Esophagus squamous epithelium (tissue), 5 donors: ENCODE data around the gene RAB40C. TPM values are rescaled to one million over a fixed set of nuclear protein-coding genes. Genes with fewer than 3 reads are reported as not detected.

Experiments
- DNase-seq: peaks from one replicate; lab custom pipeline; 2025; lab: John Stamatoyannopoulos, UW
- H3K27ac ChIP-seq, 4 donors: fragments of 200-600 bp; sonication (generic); one replicate each; pipeline ENCODE4 v1.5.1; 2016 to 2019; ENCODE audit warnings: mild to moderate bottlenecking in 1 of 4
- H3K27me3 ChIP-seq, 4 donors: fragments of 200-600 bp; sonication (generic); 1 replicate in 3 of 4; 2 replicates in 1 of 4; pipeline versions ENCODE4 v1.5.1 to v1.6.0; 2017 to 2021; ENCODE audit warnings: antibody characterized with exemption in 1 of 4
- H3K36me3 ChIP-seq, 3 donors: fragments of 200-600 bp; sonication (generic); one replicate each; pipeline ENCODE4 v1.5.1; 2016 to 2019
- H3K4me1 ChIP-seq, 3 donors: fragments of 200-600 bp; sonication (generic); one replicate each; pipeline ENCODE4 v1.5.1; 2017 to 2019
- H3K4me3 ChIP-seq, 4 donors: fragments of 200-600 bp; sonication (generic); 1 replicate in 3 of 4; 2 replicates in 1 of 4; pipeline ENCODE4 v1.5.1; 2016 to 2019; ENCODE audit warnings: mild to moderate bottlenecking in 2 of 4, moderate library complexity in 1 of 4
- H3K9me3 ChIP-seq, 3 donors: fragments of 200-600 bp; sonication (generic); one replicate each; pipeline ENCODE4 v1.5.1; 2016 to 2019
- POLR2A ChIP-seq, 4 donors: fragments of 450-650 bp; IDR thresholded peaks; one replicate each; pipeline ENCODE4 v1.6.1; 2017; ENCODE audit warnings: antibody characterized with exemption in 4 of 4, mild to moderate bottlenecking in 4 of 4, moderate library complexity in 3 of 4
- WGBS, 2 donors: methylation state at CpG; one replicate each; pipeline ENCODE4 v1.1.5; 2018; 5-methylcytosine and 5-hydroxymethylcytosine counted together
- intact Hi-C: fragments of 100-400 bp; cut with DNase I; formaldehyde crosslinking; loops from one replicate; pipeline ENCODE4 v1.15.0; 2022
- total RNA-seq, 4 donors: library from RNA; depleted of rRNA; stranded (reverse); fragments of >200 nt; gene quantifications; one replicate each; pipeline ENCODE4 v1.1.0, GENCODE V29; 2016
- TF ChIP-seq, protein P1 (sequence below), 6 experiments: fragments of 450-650 bp in 4 of 6; fragments of 200-600 bp in 2 of 6; sonication (generic) in 2 of 6; IDR thresholded peaks; one replicate each; pipeline ENCODE4 v1.5.1; 2016 to 2019; ENCODE audit warnings: antibody characterized with exemption in 6 of 6, mild to moderate bottlenecking in 4 of 6, moderate library complexity in 4 of 6
- donor health status: DM: yes; HTN: yes; CAD: no.

Gene RAB40C
- total RNA-seq, 4 donors from 2014 or later = 14.2 to 31.4 (median 20.3) TPM

DNA sequence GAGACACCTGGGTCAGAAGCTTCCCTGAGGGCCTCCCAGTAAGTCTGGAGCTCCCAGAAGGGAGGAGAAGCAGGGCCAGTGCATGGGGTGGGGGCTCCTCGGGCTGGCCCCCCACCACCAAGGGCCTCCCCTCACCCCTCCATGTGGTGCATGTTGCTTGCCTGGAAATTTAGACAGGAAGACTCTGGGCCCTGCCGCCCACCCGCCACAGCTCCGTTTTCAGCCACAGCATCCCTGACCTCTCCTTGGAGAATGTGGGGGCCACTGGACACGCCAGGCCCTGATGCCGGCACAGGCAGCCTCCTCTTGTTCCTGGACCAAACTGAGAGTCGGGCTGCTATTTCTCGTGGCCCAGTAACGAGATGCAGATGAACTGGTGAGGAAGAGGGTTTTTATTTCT is 49.0 kb downstream of the RAB40C start:
- intact Hi-C loops = no loop called here
- DNase-seq = no peak
- TF ChIP-seq, protein P1, sequence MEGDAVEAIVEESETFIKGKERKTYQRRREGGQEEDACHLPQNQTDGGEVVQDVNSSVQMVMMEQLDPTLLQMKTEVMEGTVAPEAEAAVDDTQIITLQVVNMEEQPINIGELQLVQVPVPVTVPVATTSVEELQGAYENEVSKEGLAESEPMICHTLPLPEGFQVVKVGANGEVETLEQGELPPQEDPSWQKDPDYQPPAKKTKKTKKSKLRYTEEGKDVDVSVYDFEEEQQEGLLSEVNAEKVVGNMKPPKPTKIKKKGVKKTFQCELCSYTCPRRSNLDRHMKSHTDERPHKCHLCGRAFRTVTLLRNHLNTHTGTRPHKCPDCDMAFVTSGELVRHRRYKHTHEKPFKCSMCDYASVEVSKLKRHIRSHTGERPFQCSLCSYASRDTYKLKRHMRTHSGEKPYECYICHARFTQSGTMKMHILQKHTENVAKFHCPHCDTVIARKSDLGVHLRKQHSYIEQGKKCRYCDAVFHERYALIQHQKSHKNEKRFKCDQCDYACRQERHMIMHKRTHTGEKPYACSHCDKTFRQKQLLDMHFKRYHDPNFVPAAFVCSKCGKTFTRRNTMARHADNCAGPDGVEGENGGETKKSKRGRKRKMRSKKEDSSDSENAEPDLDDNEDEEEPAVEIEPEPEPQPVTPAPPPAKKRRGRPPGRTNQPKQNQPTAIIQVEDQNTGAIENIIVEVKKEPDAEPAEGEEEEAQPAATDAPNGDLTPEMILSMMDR (IDR thresholded peaks at IDR 0.05) = no peak
- no peak for TF ChIP-seq POLR2A (IDR thresholded peaks at IDR 0.05)
- no peaks in the 10 kb centered on the region for H3K9me3 ChIP-seq
- H3K27me3 ChIP-seq = no peaks in the 10 kb centered on the region
- peaks cover 28 to 61% (median 35%) of the 10 kb centered on the region in 3 donors for H3K4me1 ChIP-seq
- H3K27ac ChIP-seq = no peak overlapping the region
- H3K36me3 ChIP-seq = peaks cover 0 to 12% (median 5%) of the 10 kb centered on the region in 3 donors
- 70 to 93% methylated on average over 2 to 5 of the region's 9 CpGs for WGBS, 2 donors
- no peak overlapping the region for H3K4me3 ChIP-seq

DNA sequence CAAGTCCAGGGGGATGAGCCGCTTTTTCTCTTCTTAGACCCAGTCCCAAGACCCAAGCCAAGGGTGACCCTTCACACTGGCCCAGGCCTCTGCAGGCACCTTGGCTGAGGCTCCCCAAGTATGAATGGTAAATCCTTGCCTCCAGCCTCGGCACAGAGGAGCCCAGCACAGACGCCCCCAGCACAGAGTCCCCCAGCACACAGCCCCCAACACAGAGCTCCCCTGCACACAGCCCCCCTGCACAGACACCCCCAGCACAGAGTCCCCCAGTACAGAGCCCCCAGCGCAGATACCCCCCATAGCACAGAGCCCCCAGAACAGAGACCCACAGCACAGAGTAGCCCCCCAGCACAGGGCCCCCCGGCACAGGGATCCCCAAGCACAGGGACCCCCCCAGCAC is 50.7 kb downstream of the RAB40C start:
- intact Hi-C loops = no loop called here
- no peaks in the 10 kb centered on the region for H3K27me3 ChIP-seq
- H3K27ac ChIP-seq = peak overlapping the region in 1 of 4 donors; percentile 76
- peaks cover 17 to 64% (median 27%) of the 10 kb centered on the region in 3 donors for H3K4me1 ChIP-seq
- no peak for TF ChIP-seq POLR2A (IDR thresholded peaks at IDR 0.05)
- TF ChIP-seq, protein P1 (IDR thresholded peaks at IDR 0.05) = no peak
- H3K9me3 ChIP-seq = no peaks in the 10 kb centered on the region
- no CpG with 5 or more reads among the region's 5 CpGs for WGBS, 2 donors
- DNase-seq = no peak
- peak overlapping the region in 1 of 4 donors; percentile 68 for H3K4me3 ChIP-seq
- H3K36me3 ChIP-seq = no peaks in the 10 kb centered on the region

DNA sequence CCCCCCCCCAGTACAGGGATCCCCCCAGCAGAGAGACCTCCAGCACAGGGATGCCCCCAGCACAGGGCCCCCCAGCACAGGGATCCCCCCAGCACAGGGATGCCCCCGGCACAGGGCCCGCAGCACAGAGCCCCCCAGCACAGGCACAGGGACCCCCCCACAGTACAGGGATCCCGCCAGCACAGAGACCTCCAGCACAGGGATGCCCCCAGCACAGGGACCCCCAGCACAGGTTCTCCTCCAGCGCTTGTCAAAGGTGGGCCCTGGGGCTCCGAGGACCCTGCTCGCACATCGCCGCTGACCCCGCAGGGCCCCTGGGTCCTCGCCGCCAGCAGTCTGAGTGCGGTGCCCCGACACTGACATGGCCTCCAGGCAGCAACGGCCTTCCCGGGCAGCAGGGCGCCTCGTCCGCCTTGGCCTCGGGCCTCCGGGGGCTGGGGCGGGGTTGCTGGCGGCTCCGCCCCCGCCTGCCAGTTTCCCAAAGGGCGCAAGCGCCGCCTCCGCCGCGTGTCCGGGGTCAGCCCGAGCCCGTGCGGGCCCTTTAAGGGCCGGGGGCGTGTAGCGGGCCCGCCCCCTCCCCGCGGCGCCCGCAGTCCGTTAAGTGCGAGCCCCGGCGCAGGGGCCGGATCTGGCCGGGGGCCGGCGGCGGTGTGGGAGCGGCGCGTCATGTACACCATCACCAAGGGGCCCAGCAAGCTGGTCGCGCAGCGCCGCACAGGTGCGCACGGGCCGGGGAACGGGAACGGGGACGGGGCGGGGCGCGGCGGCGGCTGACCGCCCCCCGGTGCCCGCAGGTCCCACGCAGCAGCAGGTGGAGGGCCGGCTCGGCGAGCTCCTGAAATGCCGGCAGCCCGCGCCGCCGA is 51.7 kb downstream of the RAB40C start, which contains the start of gene MCRIP2:
MCRIP2 (plus strand) TSS at position 503 of the 863 bp plus-strand sequence; CDS start at position 667, 164 bp downstream.
- peak within 1 kb of the TSS; percentile 76 to 90 (median 84) for H3K27ac ChIP-seq
- WGBS, 2 donors = no CpG with 5 or more reads among the region's 81 CpGs
- peak within 1 kb of the TSS; percentile 59 to 97 (median 76) for H3K4me3 ChIP-seq
- TF ChIP-seq POLR2A (IDR thresholded peaks at IDR 0.05) = peak in 2 of 4 donors; percentile 55 to 66
- TF ChIP-seq, protein P1 (IDR thresholded peaks at IDR 0.05) = no peak
- no peaks in the 10 kb centered on the region for H3K27me3 ChIP-seq
- DNase-seq = no peak
- no peaks in the 10 kb centered on the region for H3K9me3 ChIP-seq
- H3K36me3 ChIP-seq = no peaks in the 10 kb centered on the region
- intact Hi-C loops = no loop called here
- peaks cover 24 to 69% (median 25%) of the 10 kb centered on the region in 3 donors for H3K4me1 ChIP-seq

DNA sequence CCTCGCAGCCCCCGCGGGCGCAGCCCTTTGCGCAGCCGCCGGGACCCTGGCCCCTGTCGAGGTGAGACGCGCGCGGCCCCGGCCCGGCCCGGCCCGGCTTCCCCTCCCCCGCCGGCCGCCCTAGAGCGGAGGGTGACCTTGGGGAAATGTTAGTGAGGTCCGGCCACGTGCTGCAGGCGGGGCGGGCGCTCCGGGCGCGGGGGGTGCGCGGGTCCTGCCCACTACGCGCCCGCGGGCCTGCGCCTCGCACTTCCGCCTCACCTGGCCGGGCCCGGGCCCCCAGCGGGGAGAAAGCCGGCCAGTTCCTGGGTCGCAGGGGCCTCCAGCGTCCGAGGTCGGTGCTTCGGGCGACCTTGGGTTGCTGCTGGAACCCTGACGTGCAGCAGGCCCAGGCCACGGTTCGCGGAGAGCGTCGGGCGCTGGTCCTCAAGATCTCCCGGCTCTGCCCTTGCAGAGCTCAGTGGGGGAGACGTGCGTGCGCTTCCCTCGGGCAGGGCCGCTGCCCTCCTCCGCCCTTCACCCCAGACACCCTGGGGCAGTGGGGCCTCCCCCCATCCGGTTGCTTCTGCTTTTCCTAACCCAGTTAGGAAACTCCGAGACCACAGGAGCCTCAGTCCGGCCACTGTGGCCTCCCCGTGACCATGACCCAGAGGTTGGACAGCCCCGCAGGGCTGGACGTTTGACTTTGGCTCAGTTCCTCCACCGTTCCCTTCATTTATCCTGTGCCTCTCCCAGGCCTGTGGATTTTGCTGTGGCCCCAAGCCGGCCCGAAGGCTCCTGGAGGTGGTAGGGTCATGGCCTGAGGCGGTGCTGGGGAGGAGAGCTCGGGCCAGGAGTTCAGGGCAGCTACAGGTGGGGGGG is 52.6 kb downstream of the RAB40C start:
- no peaks in the 10 kb centered on the region for H3K36me3 ChIP-seq
- H3K27ac ChIP-seq = peak overlapping the region; percentile 76 to 90 (median 84)
- DNase-seq = no peak
- peaks cover 24 to 74% (median 29%) of the 10 kb centered on the region in 3 donors for H3K4me1 ChIP-seq
- H3K4me3 ChIP-seq = peak overlapping the region; percentile 59 to 97 (median 76)
- intact Hi-C loops = no loop called here
- no peaks in the 10 kb centered on the region for H3K9me3 ChIP-seq
- WGBS, 2 donors = 0 to 7% methylated on average over 3 of the region's 72 CpGs
- H3K27me3 ChIP-seq = no peaks in the 10 kb centered on the region
- TF ChIP-seq, protein P1 (IDR thresholded peaks at IDR 0.05) = no peak
- TF ChIP-seq POLR2A (IDR thresholded peaks at IDR 0.05) = no peak
